OCI-LY3 (cell line): ENCODE results near the gene ITSN1.

ENCODE experiments used
- H2AFZ ChIP-seq: fragments of 200-600, 300-600 bp; shearing (Covaris generic); 2 replicates; pipeline ENCODE4 v1.6.0; 2014; ENCODE audit warnings: antibody characterized with exemption, low read depth, low read length
- H3K27ac ChIP-seq: fragments of 200-600, 300-600 bp; sonication (generic); 2 replicates; pipeline ENCODE4 v1.5.1; 2014; ENCODE audit warnings: mild to moderate bottlenecking, low read length, moderate library complexity, mixed read lengths
- H3K27me3 ChIP-seq: fragments of 200-600, 300-600 bp; sonication (generic); 2 replicates; pipeline ENCODE4 v1.6.1; 2014; ENCODE audit warnings: low read depth, low read length, mixed read lengths
- H3K36me3 ChIP-seq: fragments of 200-600, 300-600 bp; sonication (generic); replicated peaks from 2 replicates; pipeline ENCODE3; 2014; ENCODE audit warnings: low read depth, low read length, mixed read lengths
- H3K4me1 ChIP-seq: fragments of 300-600, 200-600 bp; sonication (generic); 2 replicates; pipeline ENCODE4 v1.6.1; 2014; ENCODE audit warnings: low read length, mixed read lengths
- H3K4me2 ChIP-seq: fragments of 200-600, 300-600 bp; sonication (generic); 2 replicates; pipeline ENCODE4 v1.6.1; 2014; ENCODE audit warnings: low read length, mixed read lengths
- H3K4me3 ChIP-seq: fragments of 300-600, 200-600 bp; sonication (generic); 2 replicates; pipeline ENCODE4 v1.5.1; 2014; ENCODE audit warnings: antibody characterized with exemption, mild to moderate bottlenecking, low read length, moderate library complexity
- H3K79me2 ChIP-seq: fragments of 300-600, 200-600 bp; shearing (Covaris generic); 2 replicates; pipeline ENCODE4 v1.6.1; 2014; ENCODE audit warnings: mild to moderate bottlenecking, low read length, mixed read lengths
- H3K9ac ChIP-seq: fragments of 300-600, 200-600 bp; shearing (Covaris generic); 2 replicates; pipeline ENCODE4 v1.6.0; 2014; ENCODE audit warnings: mild to moderate bottlenecking, low read length, moderate library complexity
- H3K9me3 ChIP-seq: fragments of 200-600, 300-600 bp; shearing (Covaris generic); 2 replicates; pipeline ENCODE4 v1.6.1; 2014; ENCODE audit warnings: low read length, mixed read lengths; ENCODE audit not compliant: insufficient read depth
- H4K20me1 ChIP-seq: fragments of 200-600, 300-600 bp; sonication (generic); 2 replicates; pipeline ENCODE4 v1.6.1; 2016; ENCODE audit warnings: low read length, mixed read lengths; ENCODE audit not compliant: insufficient read depth
- EZH2phosphoT487 ChIP-seq: fragments of 200-600 bp; shearing (Covaris generic); IDR thresholded peaks from 2 replicates; pipeline ENCODE4 v1.6.1; 2018; ENCODE audit warnings: antibody characterized with exemption, mixed run types, low read depth
- TF ChIP-seq, protein P1 (sequence below): fragments of 200-600, 300-600 bp; sonication (generic); IDR thresholded peaks from 2 replicates; pipeline ENCODE4 v1.5.1; 2014; ENCODE audit warnings: antibody characterized with exemption, low read length, low read depth

ITSN1 gene

GRCh38 chr21:33763582-33763899 is 121.2 kb downstream of the ITSN1 start:
- TF ChIP-seq EZH2phosphoT487 = no peak
- TF ChIP-seq, protein P1, sequence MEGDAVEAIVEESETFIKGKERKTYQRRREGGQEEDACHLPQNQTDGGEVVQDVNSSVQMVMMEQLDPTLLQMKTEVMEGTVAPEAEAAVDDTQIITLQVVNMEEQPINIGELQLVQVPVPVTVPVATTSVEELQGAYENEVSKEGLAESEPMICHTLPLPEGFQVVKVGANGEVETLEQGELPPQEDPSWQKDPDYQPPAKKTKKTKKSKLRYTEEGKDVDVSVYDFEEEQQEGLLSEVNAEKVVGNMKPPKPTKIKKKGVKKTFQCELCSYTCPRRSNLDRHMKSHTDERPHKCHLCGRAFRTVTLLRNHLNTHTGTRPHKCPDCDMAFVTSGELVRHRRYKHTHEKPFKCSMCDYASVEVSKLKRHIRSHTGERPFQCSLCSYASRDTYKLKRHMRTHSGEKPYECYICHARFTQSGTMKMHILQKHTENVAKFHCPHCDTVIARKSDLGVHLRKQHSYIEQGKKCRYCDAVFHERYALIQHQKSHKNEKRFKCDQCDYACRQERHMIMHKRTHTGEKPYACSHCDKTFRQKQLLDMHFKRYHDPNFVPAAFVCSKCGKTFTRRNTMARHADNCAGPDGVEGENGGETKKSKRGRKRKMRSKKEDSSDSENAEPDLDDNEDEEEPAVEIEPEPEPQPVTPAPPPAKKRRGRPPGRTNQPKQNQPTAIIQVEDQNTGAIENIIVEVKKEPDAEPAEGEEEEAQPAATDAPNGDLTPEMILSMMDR = no peak
- peaks cover 10% of the 10 kb centered on the region; the same call in 1 of the 2 replicates for H3K4me1 ChIP-seq

DNA sequence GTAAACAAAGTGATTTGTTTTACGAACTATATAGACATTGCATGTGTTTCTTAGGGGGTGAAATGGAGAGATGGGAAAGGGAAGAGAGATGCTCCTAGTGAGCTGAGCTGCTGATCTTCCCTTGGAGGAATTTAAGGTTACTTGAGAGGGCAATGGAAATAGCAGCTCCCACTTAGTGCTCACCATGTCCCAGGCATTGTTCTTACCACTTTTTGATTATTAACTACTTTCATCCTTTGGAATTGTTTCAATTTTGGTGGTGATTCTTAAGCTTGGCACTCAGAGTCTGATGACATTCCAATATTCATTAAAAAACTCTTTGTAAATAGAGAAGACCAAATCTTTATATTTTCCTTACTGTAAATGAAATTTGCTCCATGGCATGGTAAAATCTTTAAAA is 124.9 kb downstream of the ITSN1 start:
- Histone ChIP-seq H2AFZ (no peak overlapping the region), H3K4me2 (no peak overlapping the region), H3K36me3 (no peaks in the 10 kb centered on the region)

More at GRCh38 chr21:33763582-33763899, 121.2 kb downstream of the ITSN1 start:
- Histone ChIP-seq H3K9me3 (no peaks in the 10 kb centered on the region), H3K4me2 (no peak overlapping the region), H4K20me1 (no peaks in the 10 kb centered on the region), H2AFZ (no peak overlapping the region), H3K79me2 (no peaks in the 10 kb centered on the region), H3K27ac (no peak overlapping the region), H3K36me3 (no peaks in the 10 kb centered on the region), H3K4me3 (no peak overlapping the region), H3K9ac (no peak overlapping the region), H3K27me3 (no peaks in the 10 kb centered on the region)

GRCh38 chr21:33767960-33768359 is 125.7 kb downstream of the ITSN1 start:
- Histone ChIP-seq H3K79me2 (no peaks in the 10 kb centered on the region), H3K9me3 (no peaks in the 10 kb centered on the region), H2AFZ (no peak overlapping the region), H3K9ac (no peak overlapping the region), H4K20me1 (no peaks in the 10 kb centered on the region), H3K4me1 (peaks cover 10% of the 10 kb centered on the region; the same call in 1 of the 2 replicates), H3K27me3 (no peaks in the 10 kb centered on the region), H3K4me2 (no peak overlapping the region), H3K27ac (no peak overlapping the region), H3K36me3 (no peaks in the 10 kb centered on the region), H3K4me3 (no peak overlapping the region)
- TF ChIP-seq EZH2phosphoT487 = no peak
- TF ChIP-seq, protein P1 = no peak

More for the DNA sequence above, 124.9 kb downstream of the ITSN1 start:
- no peak overlapping the region for H3K4me3 ChIP-seq
- H3K4me1 ChIP-seq = peaks cover 10% of the 10 kb centered on the region; the same call in 1 of the 2 replicates
- H3K9me3 ChIP-seq = no peaks in the 10 kb centered on the region
- no peaks in the 10 kb centered on the region for H4K20me1 ChIP-seq
- H3K79me2 ChIP-seq = no peaks in the 10 kb centered on the region
- H3K27me3 ChIP-seq = no peaks in the 10 kb centered on the region
- no peak overlapping the region for H3K27ac ChIP-seq
- no peak for TF ChIP-seq EZH2phosphoT487
- TF ChIP-seq, protein P1 = no peak
- no peak overlapping the region for H3K9ac ChIP-seq

DNA sequence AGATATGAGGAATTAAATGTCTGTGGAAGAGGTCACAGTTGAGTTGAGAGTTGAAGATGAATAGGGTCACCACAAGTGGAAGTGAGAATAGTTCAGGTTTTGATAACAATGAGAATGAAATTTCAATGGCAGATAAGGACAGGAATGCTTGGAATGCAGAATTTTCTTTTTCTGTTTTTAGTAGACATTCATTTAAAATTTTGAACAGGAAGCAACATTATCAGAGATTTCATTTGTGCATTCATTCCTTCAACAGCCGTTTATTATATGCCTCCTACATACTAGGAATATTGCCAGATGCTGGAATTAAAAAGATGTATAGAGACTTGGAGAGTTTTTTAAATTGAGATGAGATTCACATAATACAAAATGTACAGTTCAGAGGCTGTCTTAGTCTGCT is 126.8 kb downstream of the ITSN1 start:
- H3K9me3 ChIP-seq = no peaks in the 10 kb centered on the region
- H3K4me1 ChIP-seq = peaks cover 7% of the 10 kb centered on the region; the same call in 1 of the 2 replicates
- H3K27me3 ChIP-seq = no peaks in the 10 kb centered on the region
- H3K27ac ChIP-seq = no peak overlapping the region
- no peaks in the 10 kb centered on the region for H4K20me1 ChIP-seq
- TF ChIP-seq, protein P1 = no peak
- TF ChIP-seq EZH2phosphoT487 = no peak
- H2AFZ ChIP-seq = no peak overlapping the region
- H3K4me2 ChIP-seq = no peak overlapping the region
- H3K9ac ChIP-seq = no peak overlapping the region
- no peak overlapping the region for H3K4me3 ChIP-seq
- H3K36me3 ChIP-seq = no peaks in the 10 kb centered on the region
- H3K79me2 ChIP-seq = no peaks in the 10 kb centered on the region
